HCT116 (cell line): ENCODE measurements around the gene BRD4. TPM values are rescaled to one million over a fixed set of nuclear protein-coding genes. Genes with fewer than 3 reads are reported as not detected.

ENCODE experiments used
- ATAC-seq: fragments of 200-7000 bp; cut with Tn5 transposase; 2 replicates; pipeline ENCODE4 v1.9.1; 2020; ENCODE audit warnings: mild to moderate bottlenecking, moderate library complexity
- BruUV-seq: library from RNA; stranded (reverse); fragments of 400-500 nt; replicated peaks from 2 replicates; lab custom pipeline; 2021; lab: Mats Ljungman, UMichigan
- CTCF ChIA-PET: fragments of 300-600 bp; sonication (Branson Sonifier 250); formaldehyde crosslinking; loops from one replicate; lab custom pipeline; 2021; ENCODE audit warnings: antibody characterized with exemption; lab: Charles Lee
- POLR2A ChIA-PET: fragments of 300-600, 350-600 bp; sonication (Branson Sonifier 250); formaldehyde crosslinking; loops from one replicate; lab custom pipeline; 2021; ENCODE audit warnings: antibody characterized with exemption; lab: Charles Lee
- RAD21 ChIA-PET, 2 experiments: fragments of 300-600 bp; sonication (Branson Sonifier 250); formaldehyde crosslinking; loops; one replicate each; lab custom pipeline; 2023; ENCODE audit warnings: low total read pairs in 2 of 2; ENCODE audit not compliant: uncharacterized antibody in 2 of 2, unreplicated experiment in 2 of 2, low non-redundant PET in 1 of 2; lab: Charles Lee
- DNase-seq: peaks from one replicate; pipeline ENCODE4 v3.0.0-alpha.2; 2010; ENCODE audit warnings: low read depth, low spot score
- H2AFZ ChIP-seq: fragments of 200-600 bp; shearing (Covaris generic), sonication (generic); 2 replicates; pipeline ENCODE4 v1.6.1; 2017; ENCODE audit warnings: low read depth, mixed run types, mixed read lengths, antibody characterized with exemption, low read length; ENCODE audit not compliant: poor library complexity, severe bottlenecking
- H3K27ac ChIP-seq: 2 replicates; pipeline ENCODE4 v1.5.1; 2012; ENCODE audit warnings: low read depth, low read length
- H3K27me3 ChIP-seq: fragments of 200-600 bp; sonication (generic); 2 replicates; pipeline ENCODE4 v1.6.1; 2016; ENCODE audit warnings: mixed run types, low read length, mixed read lengths; ENCODE audit not compliant: insufficient read depth
- H3K36me3 ChIP-seq, 2 experiments: fragments of 200-500 bp in 1 of 2; fragments of 200-600 bp in 1 of 2; sonication (Bioruptor generic) in 1 of 2; sonication (generic) in 1 of 2; 2 replicates each; pipeline versions ENCODE4 v1.5.1 to v1.6.1; 2014 to 2016; ENCODE audit warnings: low read length in 2 of 2, inconsistent platforms in 1 of 2, mixed read lengths in 1 of 2, mixed run types in 1 of 2; ENCODE audit not compliant: insufficient read depth in 2 of 2, control insufficient read depth in 1 of 2
- H3K4me1 ChIP-seq, 2 experiments: fragments of 200-600 bp in 1 of 2; sonication (generic) in 1 of 2; 2 replicates each; pipeline versions ENCODE4 v1.5.1 to v1.6.1; 2012 to 2017; ENCODE audit warnings: low read length in 2 of 2, inconsistent platforms in 1 of 2, mild to moderate bottlenecking in 1 of 2, mixed read lengths in 1 of 2, mixed run types in 1 of 2, moderate library complexity in 1 of 2; ENCODE audit not compliant: insufficient read depth in 2 of 2, control insufficient read depth in 1 of 2
- H3K4me2 ChIP-seq: fragments of 200-600 bp; sonication (generic); 2 replicates; pipeline ENCODE4 v1.6.1; 2017; ENCODE audit warnings: mixed run types, low read length, mixed read lengths
- H3K4me3 ChIP-seq, 2 experiments: fragments of 200-600 bp in 1 of 2; sonication (generic) in 1 of 2; replicated peaks in 1 of 2; 2 replicates each; pipeline ENCODE4 v1.5.1; 2011 to 2016; ENCODE audit warnings: low read length in 2 of 2, control low read depth in 1 of 2, low read depth in 1 of 2, mild to moderate bottlenecking in 1 of 2, mixed read lengths in 1 of 2, mixed run types in 1 of 2
- H3K79me2 ChIP-seq: fragments of 200-600 bp; sonication (generic); 2 replicates; pipeline ENCODE4 v1.6.1; 2017; ENCODE audit warnings: mild to moderate bottlenecking, mixed run types, low read length, moderate library complexity, mixed read lengths; ENCODE audit not compliant: insufficient read depth
- H3K9ac ChIP-seq: fragments of 200-600 bp; sonication (generic); 2 replicates; pipeline ENCODE4 v1.6.1; 2016; ENCODE audit warnings: low read length, mixed read lengths
- H3K9me2 ChIP-seq: fragments of 200-600 bp; sonication (generic), shearing (Covaris generic); 2 replicates; pipeline ENCODE4 v1.6.1; 2017; ENCODE audit warnings: mixed run types, mild to moderate bottlenecking, moderate library complexity; ENCODE audit not compliant: insufficient read depth
- H3K9me3 ChIP-seq, 2 experiments: fragments of 200-500 bp in 1 of 2; fragments of 200-600 bp in 1 of 2; sonication (Bioruptor generic) in 1 of 2; sonication (generic) in 1 of 2; 2 replicates each; pipeline ENCODE4 v1.6.1; 2014 to 2017; ENCODE audit warnings: low read length in 2 of 2, mixed read lengths in 2 of 2, inconsistent platforms in 1 of 2, low read depth in 1 of 2, mild to moderate bottlenecking in 1 of 2, mixed run types in 1 of 2, moderate library complexity in 1 of 2; ENCODE audit not compliant: control insufficient read depth in 1 of 2, insufficient read depth in 1 of 2
- H4K20me1 ChIP-seq: fragments of 200-600 bp; sonication (generic), shearing (Covaris generic); 2 replicates; pipeline ENCODE4 v1.6.1; 2017; ENCODE audit warnings: mixed run types, mild to moderate bottlenecking, moderate library complexity; ENCODE audit not compliant: insufficient read depth
- CBX3 ChIP-seq: IDR thresholded peaks from 2 replicates; pipeline ENCODE4 v1.6.1; 2012; ENCODE audit warnings: low read depth
- CEBPB ChIP-seq: IDR thresholded peaks from 2 replicates; pipeline ENCODE4 v1.6.1; 2012; ENCODE audit warnings: low read depth
- ELF1 ChIP-seq: IDR thresholded peaks from 2 replicates; pipeline ENCODE4 v1.6.1; 2012; ENCODE audit warnings: low read depth, borderline replicate concordance
- EZH2 ChIP-seq: fragments of 200-600 bp; sonication (generic); IDR thresholded peaks from 2 replicates; pipeline ENCODE4 v1.6.1; 2017; ENCODE audit warnings: antibody characterized with exemption, mixed run types
- EZH2phosphoT487 ChIP-seq: fragments of 200-600 bp; IDR thresholded peaks from 2 replicates; pipeline ENCODE4 v1.6.1; 2018; ENCODE audit warnings: antibody characterized with exemption, borderline replicate concordance
- FOSL1 ChIP-seq: IDR thresholded peaks from 2 replicates; pipeline ENCODE4 v1.6.1; 2012; ENCODE audit warnings: low read depth
- JUND ChIP-seq: IDR thresholded peaks from 2 replicates; pipeline ENCODE4 v1.6.1; 2012
- POLR2AphosphoS5 ChIP-seq: IDR thresholded peaks from 2 replicates; pipeline ENCODE4 v1.6.1; 2011; ENCODE audit warnings: mild to moderate bottlenecking, low read depth, low read length, moderate library complexity
- RAD21 ChIP-seq: IDR thresholded peaks from 2 replicates; pipeline ENCODE4 v1.6.1; 2012; ENCODE audit warnings: low read depth, mild to moderate bottlenecking
- REST ChIP-seq: IDR thresholded peaks from 2 replicates; pipeline ENCODE4 v1.6.1; 2012; ENCODE audit warnings: low read depth
- SIN3A ChIP-seq: IDR thresholded peaks from 2 replicates; pipeline ENCODE4 v1.6.1; 2012; ENCODE audit warnings: low read depth
- SP1 ChIP-seq: IDR thresholded peaks from 2 replicates; pipeline ENCODE4 v1.6.1; 2012; ENCODE audit warnings: low read depth
- SRF ChIP-seq: IDR thresholded peaks from 2 replicates; pipeline ENCODE4 v1.6.1; 2012; ENCODE audit warnings: low read depth
- YY1 ChIP-seq: IDR thresholded peaks from 2 replicates; pipeline ENCODE4 v1.6.1; 2011; ENCODE audit warnings: low read length, low read depth, moderate library complexity, mild to moderate bottlenecking; ENCODE audit not compliant: insufficient replicate concordance; ENCODE audit errors: extremely low read depth
- ZBTB33 ChIP-seq: IDR thresholded peaks from 2 replicates; pipeline ENCODE4 v1.6.1; 2011; ENCODE audit warnings: mild to moderate bottlenecking, low read length, moderate library complexity; ENCODE audit not compliant: insufficient replicate concordance; ENCODE audit errors: extremely low read depth
- ZFX ChIP-seq: fragments of 450-650 bp; IDR thresholded peaks from 2 replicates; pipeline ENCODE4 v1.6.1; 2017
- ZNF274 ChIP-seq: fragments of 200-500 bp; sonication (Bioruptor generic); IDR thresholded peaks from 2 replicates; pipeline ENCODE4 v1.6.1; 2014; ENCODE audit warnings: mild to moderate bottlenecking, low read depth, low read length, inconsistent platforms
- intact Hi-C: fragments of 100-400 bp; cut with micrococcal nuclease; formaldehyde crosslinking; loops from 2 replicates; pipeline ENCODE4 v1.10.0; 2022
- total RNA-seq: library from RNA; stranded (reverse); gene quantifications from one replicate; pipeline ENCODE4 v1.2.1, GENCODE V29; 2021; ENCODE audit not compliant: unreplicated experiment
- TF ChIP-seq, protein P1 (sequence below): IDR thresholded peaks from 2 replicates; pipeline ENCODE4 v1.6.1; 2012
- TF ChIP-seq, protein P2 (sequence below): IDR thresholded peaks from 2 replicates; pipeline ENCODE4 v1.6.1; 2012

BRD4 gene
- total RNA-seq, 1 experiment from 2014 or later = 52.9 TPM

- RAD21 ChIA-PET = no interaction called here
- H2AFZ ChIP-seq = no peak overlapping the region
- H3K9ac ChIP-seq = no peak overlapping the region
- H3K36me3 ChIP-seq = peaks cover 0 to 10% of the 10 kb centered on the region in 2 experiments; a peak in 1 of 4 replicates
- no peaks in the 10 kb centered on the region for H3K27me3 ChIP-seq
- no peak overlapping the region for H3K27ac ChIP-seq
- no peaks in the 10 kb centered on the region for H3K9me2 ChIP-seq
- no peaks in the 10 kb centered on the region for H3K4me1 ChIP-seq
- no peaks in the 10 kb centered on the region for H3K9me3 ChIP-seq
- H4K20me1 ChIP-seq = no peaks in the 10 kb centered on the region
- H3K4me2 ChIP-seq = no peak overlapping the region
- DNase-seq = no peak
- POLR2A ChIA-PET = no interaction called here
- H3K79me2 ChIP-seq = no peaks in the 10 kb centered on the region
- no peak for ATAC-seq
- CTCF ChIA-PET = no interaction called here
- no TSS peak for BruUV-seq
- no peak overlapping the region for H3K4me3 ChIP-seq
- intact Hi-C loops = no loop called here
- no peak for TF ChIP-seq FOSL1
- TF ChIP-seq, protein P1, sequence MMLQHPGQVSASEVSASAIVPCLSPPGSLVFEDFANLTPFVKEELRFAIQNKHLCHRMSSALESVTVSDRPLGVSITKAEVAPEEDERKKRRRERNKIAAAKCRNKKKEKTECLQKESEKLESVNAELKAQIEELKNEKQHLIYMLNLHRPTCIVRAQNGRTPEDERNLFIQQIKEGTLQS = no peak
- no peak for TF ChIP-seq YY1
- TF ChIP-seq SRF = no peak
- no peak for TF ChIP-seq REST
- TF ChIP-seq POLR2AphosphoS5 = no peak
- no peak for TF ChIP-seq CEBPB
- no peak for TF ChIP-seq SP1
- TF ChIP-seq EZH2phosphoT487 = no peak
- TF ChIP-seq CBX3 = no peak
- TF ChIP-seq SIN3A = no peak
- TF ChIP-seq RAD21 = no peak
- no peak for TF ChIP-seq ZBTB33
- TF ChIP-seq ELF1 = no peak
- no peak for TF ChIP-seq EZH2
- TF ChIP-seq, protein P2, sequence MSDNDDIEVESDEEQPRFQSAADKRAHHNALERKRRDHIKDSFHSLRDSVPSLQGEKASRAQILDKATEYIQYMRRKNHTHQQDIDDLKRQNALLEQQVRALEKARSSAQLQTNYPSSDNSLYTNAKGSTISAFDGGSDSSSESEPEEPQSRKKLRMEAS = no peak
- no peak for TF ChIP-seq ZFX
- no peak for TF ChIP-seq ZNF274
- TF ChIP-seq JUND = no peak
Observed at GRCh38 chr19:15188851-15189250, 143.5 kb downstream of the BRD4 start.
